HG02852 (cell line): ENCODE results near the gene CCSAP.

ENCODE experiments used
- ATAC-seq: cut with Tn5 transposase; IDR thresholded peaks from one replicate; pipeline ENCODE4 v1.9.1; 2021; ENCODE audit warnings: mild to moderate bottlenecking, moderate library complexity; ENCODE audit not compliant: unreplicated experiment

Gene CCSAP

GRCh38 chr1:229365569-229365968 is 22.7 kb upstream of the CCSAP start:
- no peak for ATAC-seq

DNA sequence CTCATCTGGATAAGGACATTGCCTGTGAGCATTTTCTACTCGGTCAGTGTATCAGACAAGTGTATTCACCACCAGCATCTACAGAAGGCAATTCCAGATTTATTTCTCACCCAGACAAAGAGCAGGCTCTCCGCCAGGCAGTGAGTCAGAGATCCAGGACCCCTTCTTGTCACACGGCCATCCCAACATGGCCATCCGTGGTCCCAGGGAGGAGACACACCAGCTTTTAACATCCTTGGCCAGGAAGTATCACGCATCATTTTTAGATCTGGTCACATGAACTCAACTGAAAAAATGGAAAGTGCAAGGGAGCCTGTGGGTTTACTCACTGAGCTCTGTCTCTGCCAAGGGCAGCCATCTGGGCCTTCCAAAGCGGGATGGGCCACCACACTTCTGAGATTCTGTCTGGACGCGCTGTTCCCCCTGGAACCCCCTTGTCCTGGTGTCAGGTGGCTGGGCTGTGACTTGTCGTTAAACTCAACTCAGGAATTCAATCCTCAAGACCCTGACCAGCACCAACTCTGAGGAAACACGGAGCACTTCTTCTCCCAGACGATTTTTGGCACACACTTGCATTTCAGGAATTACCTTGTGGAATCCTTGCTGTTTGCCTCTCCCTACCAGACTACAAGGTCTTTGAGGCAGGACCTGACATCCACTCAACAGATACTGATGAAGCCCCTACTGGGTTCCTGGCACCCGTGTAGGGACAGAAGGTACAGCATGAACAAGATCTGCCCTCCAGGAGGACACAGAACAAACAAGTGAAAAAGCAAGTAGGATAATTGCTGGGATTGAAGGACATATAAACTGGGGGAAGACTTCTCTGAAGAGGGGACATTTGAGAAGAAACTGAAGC is 21.6 kb upstream of the CCSAP start:
- ATAC-seq = no peak

- no peak for ATAC-seq
Measured at GRCh38 chr1:229363723-229364122, 20.9 kb upstream of the CCSAP start.

- no peak for ATAC-seq
Measured at GRCh38 chr1:229360420-229360819, 17.6 kb upstream of the CCSAP start.

DNA sequence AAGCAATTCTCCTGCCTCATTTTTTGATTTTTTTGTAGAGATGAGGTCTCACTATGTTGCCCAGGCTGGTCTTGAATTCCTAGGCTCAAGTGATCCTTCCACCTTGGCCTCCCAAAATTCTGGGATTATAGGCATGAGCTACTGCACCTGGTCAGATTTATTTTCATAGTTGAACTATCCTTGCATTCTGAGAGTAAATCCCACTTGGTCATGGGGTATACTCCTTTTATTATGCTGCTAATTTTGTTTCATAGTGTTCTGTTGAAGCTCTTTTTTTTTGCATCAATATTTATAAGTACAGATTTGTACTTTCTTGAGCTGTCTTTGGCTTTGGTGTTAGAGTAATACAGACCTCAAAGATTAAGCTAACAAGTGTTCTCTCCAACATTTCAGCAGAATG is 12.8 kb upstream of the CCSAP start:
- no peak for ATAC-seq

GRCh38 chr1:229354226-229354625 is 11.4 kb upstream of the CCSAP start:
- ATAC-seq = no peak

DNA sequence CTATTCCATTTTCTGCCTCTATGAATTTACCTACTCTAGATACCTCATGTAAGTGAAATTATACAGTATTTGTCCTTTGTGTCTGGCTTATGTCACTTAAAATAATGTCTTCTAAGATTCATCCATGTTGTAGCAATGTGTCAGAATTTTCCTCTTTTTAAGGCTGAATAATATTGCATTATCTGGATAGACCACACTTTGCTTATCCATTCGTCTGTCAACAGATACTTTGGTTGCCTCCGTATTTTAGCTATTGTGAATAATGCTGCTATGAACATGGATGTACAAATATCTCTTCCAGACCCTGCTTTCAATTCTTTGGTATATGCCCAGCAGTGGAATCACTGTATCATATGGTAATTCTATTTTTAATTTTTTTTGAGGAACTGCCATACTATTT is 10.1 kb upstream of the CCSAP start:
- no peak for ATAC-seq

- no peak for ATAC-seq
Measured at GRCh38 chr1:229349463-229350385, 6.9 kb upstream of the CCSAP start.

- ATAC-seq = no peak
Measured at GRCh38 chr1:229347528-229347927, 4.7 kb upstream of the CCSAP start.

GRCh38 chr1:229344937-229345684 is 2.3 kb upstream of the CCSAP start:
- no peak for ATAC-seq

DNA sequence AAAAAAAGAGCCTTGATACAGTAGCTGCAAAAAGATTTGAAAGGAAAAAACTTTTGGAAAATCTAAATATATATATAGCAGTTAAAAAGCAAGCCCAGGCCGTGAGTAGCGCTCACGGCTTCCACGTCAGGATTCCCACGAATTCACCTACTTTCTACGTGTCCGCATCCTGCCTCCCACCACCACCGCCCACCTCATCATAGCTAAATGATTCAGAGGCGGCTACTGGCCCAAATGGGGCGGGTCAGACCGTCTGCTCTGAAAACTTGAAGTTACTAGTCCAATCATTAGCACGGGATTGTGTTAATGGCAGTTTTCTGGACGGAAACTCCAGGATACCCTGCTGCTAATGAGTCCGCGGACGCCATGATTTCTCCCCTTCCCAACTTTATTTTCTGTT is 1.3 kb upstream of the CCSAP start:
- no peak for ATAC-seq

DNA sequence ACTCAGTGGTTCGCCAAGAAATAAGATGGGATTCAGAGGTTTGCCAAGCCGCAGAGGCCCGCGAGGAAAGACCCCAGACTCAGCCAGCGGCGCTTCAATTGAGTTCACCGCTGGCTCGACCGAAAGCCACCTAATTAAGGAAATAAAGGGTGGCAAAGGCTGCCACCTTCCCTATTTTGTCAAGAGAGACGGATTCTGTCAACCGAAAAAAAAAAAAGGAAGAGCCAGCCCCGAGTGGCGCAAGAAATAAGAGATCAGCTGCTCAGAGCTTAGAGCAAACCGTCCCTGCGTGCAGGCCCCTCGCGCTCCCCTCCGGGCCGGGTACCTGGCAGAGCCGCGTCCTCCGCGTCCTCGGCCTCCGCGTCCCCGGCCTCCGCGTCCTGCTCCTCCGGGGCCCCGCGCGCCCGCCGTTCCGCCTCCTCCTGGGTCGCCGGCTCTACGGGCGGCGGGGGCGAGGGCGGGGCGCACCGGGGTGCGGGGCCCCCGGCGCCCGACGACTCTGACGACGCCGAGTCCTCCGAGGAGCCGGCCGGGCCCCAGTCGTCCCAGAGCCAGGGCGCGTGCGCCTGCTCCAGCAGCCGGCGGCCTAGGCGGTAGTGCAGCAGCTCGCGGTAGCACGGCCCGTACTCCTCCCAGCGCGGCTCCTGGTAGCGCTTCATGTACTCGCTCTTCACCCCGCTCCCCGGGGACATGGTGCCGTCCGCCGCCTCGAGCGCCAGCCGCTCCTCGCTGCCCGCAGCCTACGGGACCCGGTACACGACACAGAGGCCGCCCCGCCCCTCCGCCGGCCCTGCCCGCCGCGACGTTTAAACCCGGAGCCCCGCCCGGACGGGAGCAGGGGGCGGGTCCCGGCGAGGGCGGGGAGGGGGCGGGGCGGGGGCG is 832 bp downstream of the CCSAP start:
- peak; percentile 72 for ATAC-seq

GRCh38 chr1:229340496-229340895 is 2.4 kb downstream of the CCSAP start:
- no peak for ATAC-seq

GRCh38 chr1:229339520-229339919 is 3.3 kb downstream of the CCSAP start:
- no peak for ATAC-seq

DNA sequence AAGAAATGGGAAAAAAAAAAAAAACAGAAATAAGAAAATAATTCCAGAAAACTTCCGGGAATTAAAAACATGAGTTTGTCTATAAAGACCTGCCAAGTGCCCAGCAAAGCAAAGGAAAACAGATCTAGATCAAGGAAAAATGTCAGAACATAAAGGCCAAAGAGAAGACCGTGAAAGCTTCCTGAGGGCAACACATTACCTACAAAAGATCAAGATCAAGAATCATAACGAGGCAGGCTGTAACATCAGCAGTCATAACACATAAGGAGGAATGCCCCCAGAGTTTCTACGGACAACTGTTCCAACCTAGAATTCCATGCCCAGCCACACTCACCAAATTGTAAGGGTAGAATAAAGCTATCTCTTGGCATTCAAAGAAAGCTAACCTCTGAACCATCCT is 3.8 kb downstream of the CCSAP start:
- ATAC-seq = no peak

DNA sequence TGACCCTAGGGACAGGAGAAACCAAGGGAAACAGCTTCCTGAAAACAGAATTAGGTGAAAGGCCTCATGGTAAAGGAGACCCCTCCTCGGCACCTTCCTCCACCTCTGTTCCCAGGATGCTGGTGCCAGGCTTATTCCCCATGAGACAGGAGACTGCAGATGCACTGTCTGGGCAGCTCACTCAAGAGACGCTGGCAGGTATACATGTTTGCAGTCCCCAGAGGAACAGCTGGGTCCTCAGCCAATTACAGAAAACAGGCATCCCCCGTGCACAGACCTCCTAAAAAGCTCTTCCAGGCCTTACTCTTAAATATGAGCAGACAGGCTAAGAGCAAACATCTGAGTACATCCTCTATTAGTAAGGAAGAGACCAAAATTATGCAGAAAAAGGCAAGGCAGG is 6.5 kb downstream of the CCSAP start:
- no peak for ATAC-seq

- no peak for ATAC-seq
Measured at GRCh38 chr1:229334716-229335115, 8.1 kb downstream of the CCSAP start.

DNA sequence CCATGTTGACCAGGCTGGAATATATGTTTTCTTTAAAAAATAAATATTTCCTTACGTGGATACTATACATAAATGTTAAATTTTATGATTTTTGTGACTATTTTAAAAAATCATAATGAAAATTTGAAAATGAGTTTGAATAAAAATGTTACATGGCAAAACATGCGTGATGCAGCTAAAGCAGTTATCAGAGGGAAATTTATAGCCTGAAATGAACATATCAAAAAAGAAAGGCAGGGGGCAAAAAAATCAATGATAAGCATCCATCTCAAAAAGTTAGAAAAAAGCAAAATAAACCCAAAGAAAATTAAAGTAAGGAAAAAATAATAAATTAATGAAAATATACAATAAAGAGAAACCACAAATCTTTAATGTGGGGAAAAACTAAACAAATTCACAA is 8.6 kb downstream of the CCSAP start:
- ATAC-seq = no peak

DNA sequence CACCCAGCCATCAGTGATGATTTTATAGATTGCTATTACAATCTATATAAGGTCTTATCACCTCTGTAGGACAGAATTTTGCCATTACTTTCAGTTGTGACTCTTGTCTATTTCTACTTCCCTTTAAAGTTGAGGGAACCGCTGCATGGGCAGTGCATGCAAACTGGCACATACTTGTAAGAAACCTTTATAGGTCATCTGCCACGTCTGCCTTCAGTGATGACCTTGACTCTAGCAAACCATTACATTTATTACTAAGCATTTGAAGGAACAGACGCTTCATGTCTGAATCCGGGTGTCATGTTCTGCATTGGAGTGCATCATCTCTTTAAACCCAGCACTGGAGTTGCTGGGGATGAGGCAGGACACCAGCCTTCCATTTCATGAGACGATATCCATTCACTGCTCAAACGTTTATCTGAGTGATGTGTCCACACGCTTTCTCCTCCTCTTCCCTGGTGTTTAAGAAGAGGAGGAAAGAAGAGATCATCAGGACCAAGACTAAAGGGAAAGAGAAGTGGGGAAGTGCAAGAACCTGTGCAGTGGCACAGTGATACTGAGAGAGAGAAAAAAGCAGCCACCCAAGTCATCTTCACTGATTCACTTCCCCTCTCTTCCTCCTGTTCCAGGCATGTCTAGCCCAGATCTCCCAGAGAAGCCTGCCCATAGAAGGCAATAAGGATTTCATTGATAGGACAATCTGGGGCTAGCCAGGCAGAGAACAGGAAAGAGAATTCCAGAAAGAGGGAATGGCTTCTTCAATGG is 14.1 kb downstream of the CCSAP start:
- no peak for ATAC-seq
